Glomerular visceral epithelial cell (primary cell): ENCODE measurements around the gene BSDC1.
A peak's percentile ranks its signal among the peaks of the same experiment; 100 is the strongest.
"Not testable (repeated sequence)": the region's sequence is repeated elsewhere in the genome, so short reads cannot be mapped to it uniquely, and the experiment has no call there.

Experiments
- DNase-seq: peaks from one replicate; pipeline ENCODE4 v3.0.0-alpha.2; 2016; ENCODE audit errors: extremely low spot score

Gene BSDC1

DNA sequence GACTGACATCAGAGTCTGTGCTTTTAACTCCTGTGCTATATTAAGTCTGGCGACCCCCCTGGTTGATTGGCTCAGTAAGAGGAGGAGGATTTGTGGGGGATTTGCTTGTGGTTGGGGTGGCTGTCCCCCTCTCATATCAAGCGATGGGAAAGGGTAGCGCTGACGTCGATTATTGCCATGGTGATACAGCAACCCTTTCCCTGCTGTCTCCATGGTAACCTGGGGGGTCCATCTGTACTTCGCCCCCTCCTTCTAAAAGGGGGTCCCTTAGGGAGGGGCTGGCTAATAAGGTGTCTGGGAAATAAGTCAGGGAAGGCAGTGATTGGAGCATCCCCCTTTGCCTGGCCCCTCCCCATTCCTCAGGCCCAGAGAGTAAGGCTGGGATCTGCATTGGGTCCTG lies 36.6 kb downstream of the BSDC1 start:
- DNase-seq, result no peak

DNA sequence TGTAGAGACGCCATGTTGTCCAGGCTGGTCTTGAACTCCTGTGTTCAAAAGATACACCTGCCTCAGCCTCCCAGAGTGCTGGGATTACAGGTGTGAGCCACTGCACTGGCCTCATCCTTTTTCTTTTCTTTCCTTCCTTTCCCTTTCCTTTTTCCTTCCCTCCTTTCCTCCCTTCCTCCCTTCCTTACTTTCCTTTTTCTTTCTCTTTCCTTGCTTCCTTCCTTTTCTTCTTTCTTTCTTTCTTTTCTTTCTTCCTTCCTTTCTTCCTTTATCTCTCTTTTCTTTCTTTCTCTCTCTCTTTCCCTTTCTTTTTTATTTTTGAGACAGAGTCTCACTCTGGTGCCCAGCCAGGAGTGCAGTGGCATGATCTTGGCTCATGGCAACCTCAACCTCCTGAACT lies 37.8 kb downstream of the BSDC1 start:
- no peak for DNase-seq

DNA sequence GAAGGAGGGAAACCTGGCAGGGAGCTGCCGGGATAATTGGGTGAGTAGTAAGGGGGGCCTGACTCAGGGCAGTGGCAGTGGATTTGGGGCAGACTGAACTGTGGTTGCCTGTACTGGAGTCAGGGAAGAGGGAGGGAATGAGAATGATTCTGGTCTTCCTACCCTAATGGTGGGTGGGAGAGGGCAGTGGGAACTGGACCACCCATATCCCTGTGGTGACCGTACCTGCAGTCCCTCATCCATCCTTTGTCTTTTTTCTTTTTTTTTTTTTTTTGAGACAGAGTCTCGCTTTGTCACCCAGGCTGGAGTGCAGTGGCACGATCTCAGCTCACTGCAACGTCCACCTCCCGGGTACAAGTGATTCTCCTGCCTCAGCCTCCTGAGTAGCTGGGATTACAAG lies 38.5 kb downstream of the BSDC1 start:
- not testable (repeated sequence) for DNase-seq

DNA sequence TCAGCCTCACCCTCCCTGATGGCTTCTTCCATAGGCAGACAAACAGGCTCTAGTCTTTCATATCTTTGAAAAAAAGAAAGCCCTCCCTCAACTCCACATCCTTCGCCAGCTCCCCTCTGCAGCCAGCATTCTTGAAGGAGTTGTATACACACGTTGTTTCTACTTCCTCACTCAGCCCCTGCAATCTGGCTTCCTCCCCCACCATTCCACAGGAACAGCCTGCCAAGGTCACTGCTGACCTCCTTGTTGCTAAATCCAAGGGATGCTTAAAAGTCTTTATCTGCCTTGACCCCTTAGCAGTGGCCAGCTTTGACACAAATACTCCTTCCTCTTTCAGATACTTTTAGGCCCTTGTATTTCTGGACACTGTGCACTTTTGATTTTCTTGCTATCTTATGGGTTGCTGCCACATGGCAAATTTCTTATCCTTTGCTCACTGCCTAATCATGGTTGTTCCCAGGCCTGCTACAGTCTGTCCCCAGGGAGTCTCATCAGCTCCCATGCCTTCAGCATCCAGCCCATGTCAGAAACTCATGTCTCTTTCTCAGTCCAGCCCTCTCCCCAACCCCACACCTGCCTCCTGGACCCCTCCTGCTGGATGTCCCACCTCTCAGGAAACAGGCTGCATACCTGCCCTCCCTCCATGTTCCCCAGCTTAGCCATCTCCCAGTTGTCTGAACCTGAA lies 40.2 kb downstream of the BSDC1 start:
- DNase-seq, result no peak

DNA sequence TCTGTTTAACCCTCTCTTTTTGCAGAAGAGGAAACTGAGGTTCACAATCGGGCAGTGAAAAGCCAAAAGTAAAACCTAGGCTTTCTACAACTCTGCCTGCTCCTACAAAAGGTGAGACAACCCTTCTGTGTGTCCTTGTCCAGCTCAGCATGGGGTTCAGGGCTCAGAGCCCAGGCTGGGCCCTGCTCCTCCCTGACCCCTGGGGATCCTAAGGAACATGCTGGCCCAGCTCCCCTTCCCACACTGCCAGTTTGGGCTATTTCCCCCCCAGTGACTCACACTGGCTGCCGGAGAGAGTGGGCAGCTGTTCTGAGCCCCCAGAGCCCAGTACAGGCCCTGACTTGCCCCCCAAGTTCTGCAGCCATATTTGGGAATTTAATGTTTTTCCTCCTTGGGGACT lies 40.8 kb downstream of the BSDC1 start:
- no peak for DNase-seq

DNA sequence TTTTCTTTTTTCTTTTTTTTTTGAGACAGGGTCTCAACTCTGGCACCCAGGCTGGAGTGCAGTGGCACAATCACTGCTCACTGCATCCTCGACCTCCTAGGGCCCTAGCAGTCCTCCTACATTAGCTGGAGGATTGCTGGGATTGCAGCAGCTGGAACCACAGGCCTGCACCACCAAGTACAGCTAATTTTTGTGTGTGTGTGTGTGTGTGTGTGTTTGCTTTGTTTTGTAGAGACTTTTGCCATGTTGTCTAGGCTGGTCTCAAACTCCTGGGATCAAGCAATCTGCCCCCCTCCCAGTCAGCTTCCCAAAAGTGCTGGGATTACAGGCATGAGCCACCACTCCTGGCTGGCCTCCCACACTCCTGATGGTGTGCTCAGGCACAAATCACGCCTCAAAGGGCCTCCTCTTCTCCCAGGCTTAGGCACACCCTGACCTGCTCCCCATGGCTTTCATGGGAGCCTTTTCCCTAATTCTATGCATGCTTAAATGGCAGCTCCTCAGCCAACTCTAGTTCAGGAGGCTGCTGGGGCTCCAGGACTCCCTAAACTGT lies 41.3 kb downstream of the BSDC1 start:
- no peak for DNase-seq

DNA sequence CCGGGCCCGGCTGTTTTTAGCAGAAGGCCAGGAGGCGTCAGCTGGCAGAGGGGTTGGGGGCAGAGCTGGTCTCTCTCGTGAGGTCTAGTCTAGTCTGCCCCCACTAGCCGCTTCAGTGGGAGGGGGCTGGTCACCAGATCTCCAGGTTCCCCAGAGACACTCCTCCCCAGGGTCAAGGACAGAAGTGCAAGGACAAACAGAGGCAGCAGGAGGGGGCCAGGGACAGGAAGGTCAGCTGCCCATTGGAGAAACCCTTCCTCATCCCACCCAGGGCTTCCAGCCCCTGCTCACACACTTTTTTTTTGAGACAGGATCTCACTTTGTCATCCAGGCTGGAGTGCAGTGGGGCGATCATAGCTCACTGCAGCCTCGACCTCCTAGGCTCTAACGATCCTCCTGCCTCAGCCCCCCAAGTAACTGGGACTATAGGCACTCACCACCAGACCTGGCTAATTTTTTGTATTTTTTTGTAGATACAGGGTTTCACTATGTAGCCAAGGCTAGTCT lies 41.9 kb downstream of the BSDC1 start:
- no peak for DNase-seq

DNA sequence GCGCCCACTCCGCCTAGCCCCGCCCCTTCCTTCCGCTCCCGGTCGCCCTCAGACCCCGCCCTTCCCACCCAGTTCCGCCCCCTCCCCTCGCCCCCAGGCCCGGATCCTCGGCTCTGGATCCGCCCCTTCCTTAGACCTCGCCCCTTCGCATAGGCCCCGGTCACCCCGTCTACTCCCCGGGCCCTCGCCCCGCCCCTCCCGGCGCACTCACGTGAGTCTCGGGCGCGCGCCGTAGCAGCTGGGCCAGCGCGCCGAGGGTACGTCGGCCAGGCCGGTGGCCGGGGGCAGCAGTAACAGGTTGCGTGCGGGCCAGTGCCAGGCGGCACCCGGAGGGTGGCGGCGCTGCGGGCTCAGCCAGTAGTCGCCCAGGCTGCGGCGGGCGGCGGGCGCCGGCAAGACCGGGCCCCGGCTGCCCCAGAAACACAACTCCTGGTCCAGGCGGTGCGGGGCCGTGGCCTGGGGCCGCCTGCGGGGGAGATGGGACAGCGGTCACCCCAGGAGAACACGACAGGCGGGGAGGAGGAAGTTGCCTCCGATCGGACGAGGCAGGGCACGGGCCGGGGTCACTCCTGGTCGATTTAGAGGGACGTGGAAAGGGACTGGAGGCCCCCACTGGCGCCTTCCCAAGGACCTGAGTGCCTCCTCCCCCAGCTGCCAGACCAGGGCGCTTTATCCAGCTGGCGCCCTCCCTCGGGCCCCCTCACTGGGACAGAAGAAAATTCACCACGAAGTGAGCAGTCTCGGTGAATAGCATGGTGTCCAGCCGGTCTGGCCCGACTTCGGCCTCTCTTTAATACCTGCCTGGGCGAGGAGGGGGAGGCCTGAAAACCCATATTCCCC lies 42.6 kb downstream of the BSDC1 start:
- peak; percentile 95 for DNase-seq

DNA sequence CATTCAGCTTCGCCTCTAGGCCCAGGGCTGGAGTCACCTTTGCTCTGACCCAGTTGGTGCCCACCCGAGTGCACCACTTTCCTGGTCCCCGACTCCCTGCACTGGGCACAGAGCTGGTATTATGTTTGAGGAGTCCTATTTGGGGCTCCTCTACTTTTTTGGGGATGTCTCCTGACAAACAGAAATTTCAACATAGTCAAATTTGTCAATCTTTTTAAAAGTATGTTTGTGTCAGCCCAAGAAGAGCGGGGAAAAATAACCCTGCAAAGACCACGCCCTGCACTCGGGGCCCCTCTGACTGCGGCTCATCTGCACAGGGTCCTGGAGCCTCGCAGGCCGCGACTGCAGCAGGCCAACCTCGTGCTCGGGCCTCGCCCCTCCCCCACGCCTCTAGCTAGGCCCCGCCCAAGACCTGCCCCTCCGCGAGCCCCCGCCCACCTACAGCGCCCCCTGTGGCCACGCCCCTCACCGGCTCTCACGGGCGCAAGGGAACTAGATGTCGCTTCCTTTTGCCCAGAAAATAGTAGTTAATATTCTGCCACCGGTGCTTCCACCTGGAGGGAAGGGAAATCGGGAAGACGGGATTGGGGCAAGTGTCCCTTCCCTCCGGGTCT lies 43.3 kb downstream of the BSDC1 start:
- DNase-seq, result no peak

DNA sequence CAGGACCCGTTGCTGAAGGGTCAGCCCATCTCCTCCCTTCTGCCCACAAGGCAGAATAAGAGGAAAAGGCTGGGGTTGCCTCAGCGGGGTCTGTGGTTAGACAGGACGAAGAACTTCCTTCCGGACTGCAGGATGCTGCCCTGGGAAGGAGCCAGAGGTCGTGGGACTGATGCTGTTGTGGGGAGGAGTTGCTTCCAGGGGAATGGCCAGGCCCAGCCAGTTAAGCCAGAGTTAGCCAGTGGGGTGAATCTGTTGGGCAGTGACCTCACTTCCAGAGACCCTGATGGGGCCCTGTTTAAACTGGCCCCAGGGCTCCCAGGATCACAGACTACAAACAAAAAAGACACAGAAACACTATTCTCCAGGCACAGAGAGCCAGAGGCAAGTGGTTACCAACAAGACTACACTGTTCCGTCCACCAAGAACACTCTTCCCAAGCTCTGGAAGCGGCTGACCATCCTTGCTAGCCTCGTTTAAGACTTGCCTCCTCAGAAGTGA lies 45.0 kb downstream of the BSDC1 start:
- peak; percentile 59 for DNase-seq

DNA sequence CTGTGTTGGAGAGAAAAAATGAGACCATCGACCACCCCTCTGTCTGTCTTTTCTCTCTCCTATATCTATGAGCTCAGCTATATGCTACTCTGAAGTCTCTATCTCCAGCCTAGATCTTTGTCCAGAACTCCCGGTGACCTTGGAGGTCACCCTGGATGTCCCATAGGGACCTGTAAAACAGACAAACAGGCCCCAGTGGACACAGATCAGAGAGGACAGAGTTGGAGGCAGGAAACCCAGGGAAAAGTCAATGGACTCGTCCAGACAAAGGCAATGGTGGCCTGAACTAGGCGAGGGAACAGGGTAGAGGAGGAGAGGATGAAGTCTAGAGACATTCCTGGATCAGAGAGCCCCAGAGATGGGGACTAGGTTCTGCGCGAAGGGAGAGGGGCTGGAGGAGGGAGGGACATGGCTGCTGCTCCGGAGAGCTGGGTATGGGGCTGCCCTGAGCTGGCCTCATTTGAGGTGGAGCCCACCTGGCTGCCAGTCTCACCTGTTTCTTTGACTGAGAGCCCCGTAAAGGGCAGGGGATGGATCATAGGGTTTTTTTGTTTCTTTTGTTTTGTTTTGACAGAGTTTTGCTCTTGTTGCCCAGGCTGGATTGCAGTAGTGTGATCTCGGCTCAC lies 47.6 kb downstream of the BSDC1 start:
- no peak for DNase-seq

DNA sequence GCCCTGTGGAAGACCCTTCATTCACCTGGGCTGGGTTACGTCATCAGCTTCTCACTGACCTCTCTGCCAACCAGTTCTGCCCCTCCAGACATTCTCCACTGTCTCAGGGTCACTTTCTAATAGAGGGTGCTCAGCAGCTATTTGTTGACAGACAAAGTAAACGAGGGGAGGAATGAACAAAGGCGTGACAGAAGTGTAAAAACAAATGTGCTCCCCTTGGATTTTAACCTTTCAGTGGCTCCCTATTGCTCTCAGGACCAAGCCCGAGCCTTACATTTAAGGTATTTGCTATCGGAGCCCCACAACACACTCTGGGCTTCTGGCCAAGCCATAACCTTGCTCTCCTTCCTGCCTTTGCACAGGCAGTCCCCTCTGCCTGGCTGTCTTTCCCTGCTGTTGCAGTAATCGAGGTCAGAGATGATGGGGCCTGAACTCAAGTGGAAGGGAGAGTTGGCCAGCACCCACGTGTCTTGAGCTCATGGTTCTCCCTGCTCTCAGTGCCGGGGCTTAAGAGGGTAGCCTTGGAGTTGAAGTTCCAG lies 48.9 kb downstream of the BSDC1 start:
- peak; percentile 42 for DNase-seq

DNA sequence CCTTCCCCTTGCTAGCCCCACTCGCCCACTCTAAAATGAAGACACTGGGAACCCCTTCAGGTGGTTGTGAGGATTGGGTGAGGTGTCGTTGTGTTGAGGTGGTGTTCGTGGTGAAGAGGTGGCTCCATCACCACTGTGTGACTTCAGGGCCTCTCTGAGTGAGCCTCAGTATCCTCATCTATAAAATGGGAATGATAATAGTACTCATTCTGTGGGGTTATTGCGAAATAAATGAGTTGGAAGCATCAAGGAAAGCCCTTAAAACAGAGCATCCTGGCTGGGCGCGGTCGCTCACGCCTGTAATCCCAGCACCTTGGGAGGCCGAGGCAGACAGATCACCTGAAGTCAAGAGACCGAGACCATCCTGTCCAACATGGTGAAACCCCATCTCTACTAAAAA lies 51.5 kb downstream of the BSDC1 start:
- DNase-seq, result no peak

DNA sequence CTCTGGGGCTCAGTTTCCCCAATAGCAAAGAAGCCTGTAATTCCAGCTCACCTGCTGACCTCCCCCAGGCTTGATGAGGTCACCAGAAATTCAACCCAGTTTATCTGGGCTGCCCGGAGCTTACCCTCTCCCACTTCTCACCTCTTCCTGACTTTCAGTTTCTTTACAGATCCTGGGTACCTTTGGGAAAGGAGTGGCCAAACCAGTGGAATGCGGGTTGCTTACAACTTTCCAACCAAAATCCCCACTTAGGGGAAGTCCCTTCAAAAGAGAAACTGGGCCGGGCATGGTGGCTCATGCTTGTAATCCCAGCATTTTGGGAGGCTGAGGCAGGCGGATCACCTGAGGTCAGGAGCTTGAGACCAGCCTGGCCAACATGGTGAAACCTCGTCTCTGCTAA lies 52.3 kb downstream of the BSDC1 start:
- DNase-seq, result no peak

DNA sequence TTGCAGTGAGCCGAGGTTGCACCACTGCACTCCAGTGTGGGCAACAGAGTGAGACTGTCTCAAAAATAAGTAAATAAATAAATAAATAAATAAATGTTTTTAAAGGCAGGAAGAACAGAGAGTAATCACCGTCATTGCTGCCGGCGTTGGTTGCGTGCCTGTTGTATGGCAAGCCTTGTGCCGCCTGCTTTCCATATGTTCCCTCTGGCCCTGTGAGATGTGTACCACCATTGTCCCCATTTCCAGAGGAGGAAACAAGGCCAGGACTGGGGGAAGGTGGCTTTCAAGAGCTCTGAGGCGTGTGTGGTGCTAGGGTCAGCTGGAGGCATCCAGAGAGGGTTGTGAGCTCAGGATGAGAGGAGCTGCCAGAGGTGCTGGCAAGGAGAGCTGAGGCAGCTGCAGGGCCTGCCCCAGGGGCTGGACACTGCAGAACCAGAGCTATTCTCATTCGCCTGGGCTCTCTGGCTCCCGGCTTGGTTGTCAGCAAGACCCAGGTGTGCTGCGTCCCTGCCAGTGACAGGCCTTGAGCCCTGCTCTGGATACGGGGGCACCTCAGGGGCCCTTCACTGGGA lies 53.0 kb downstream of the BSDC1 start:
- DNase-seq, result no peak

DNA sequence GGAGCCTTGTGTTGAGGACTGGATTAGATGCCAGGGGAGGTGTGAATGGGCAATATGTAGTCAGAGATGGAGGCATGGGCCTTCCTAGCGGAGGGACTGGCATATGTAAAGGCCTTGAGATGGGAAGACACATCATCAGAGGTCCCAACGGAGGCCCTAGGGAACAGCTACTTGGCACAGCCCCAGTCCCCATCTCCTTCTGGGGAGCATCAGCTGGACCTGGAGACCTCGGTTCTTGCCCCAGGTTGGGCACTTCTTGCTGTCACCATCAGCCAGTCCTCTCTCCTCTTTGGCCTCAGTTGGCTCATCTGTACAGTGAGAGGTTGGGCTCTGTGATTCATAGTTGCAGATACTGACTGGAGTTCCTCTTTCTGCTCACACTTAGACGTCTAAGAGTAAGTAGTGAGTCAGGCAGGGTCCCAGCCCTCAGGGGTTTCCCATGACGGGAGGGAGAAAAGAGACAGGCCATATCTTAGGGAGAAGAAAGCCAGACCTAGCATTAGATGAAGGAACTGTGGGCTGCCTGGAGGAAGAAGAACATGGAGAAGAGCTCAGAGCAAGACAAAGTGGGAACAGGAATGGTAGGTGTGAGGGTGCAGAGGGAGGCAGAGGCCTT lies 54.8 kb downstream of the BSDC1 start:
- no peak for DNase-seq

DNA sequence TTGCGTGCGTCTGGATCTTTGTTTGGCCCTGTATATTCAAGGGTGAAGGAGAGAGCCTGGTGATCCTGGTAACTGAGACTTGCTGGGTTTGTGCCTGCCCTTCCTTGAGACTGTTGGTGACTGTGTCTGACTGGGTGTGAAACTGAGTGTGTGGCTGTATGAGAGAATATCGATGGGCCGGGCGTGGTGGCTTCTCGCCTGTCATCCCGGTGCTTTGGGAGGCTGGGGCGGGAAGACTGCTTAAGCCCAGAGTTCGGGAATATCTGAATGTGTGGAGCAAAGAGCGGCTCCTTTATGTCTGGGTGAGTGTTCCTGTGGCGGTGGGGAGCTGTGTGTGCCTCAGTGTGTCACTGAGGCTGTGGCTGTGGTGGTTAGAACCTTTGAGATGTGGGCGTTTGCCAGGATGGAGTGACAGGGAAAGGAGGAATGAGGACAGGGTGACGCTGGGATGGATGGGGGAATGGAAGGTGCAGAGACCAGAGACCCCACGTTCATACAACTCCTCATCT lies 55.5 kb downstream of the BSDC1 start:
- no peak for DNase-seq

DNA sequence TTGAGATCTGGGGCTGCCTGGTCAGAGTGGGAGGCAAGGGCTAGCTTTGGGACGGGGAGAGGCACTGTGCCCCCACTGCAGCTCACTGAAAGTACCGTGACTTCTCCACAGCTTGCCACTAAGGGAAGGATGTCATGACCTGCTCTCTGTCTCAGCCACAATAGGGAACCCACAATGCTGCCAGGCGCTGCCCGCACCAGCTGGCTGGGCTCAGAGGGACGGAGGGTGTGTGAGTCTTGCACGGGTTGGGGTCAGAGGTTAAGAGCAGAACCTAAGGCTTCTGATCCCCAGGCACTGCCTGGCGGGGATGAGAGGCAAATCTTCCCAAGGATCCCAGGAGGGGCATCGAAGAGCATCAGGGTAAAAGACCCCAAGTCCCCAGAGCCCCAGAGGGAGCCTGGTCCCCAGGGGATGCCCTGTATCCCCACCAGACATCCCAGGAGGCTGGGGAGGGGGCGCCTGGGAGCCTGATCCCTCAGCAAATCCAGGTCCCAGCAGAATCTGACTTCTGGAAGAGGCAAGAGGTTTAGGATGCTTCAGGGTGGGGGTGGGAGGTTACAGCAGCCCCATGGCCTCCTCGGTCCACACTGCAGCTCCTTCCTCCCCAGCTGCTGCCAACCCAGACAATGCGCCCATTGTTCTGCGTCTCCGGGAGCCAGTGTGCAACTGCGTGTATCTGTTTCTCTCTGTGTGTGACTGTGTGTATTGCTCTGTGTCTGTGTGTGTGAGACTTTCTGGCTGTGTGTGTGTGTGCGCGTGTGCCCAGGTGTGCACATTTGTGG lies 56.2 kb downstream of the BSDC1 start:
- no peak for DNase-seq

DNA sequence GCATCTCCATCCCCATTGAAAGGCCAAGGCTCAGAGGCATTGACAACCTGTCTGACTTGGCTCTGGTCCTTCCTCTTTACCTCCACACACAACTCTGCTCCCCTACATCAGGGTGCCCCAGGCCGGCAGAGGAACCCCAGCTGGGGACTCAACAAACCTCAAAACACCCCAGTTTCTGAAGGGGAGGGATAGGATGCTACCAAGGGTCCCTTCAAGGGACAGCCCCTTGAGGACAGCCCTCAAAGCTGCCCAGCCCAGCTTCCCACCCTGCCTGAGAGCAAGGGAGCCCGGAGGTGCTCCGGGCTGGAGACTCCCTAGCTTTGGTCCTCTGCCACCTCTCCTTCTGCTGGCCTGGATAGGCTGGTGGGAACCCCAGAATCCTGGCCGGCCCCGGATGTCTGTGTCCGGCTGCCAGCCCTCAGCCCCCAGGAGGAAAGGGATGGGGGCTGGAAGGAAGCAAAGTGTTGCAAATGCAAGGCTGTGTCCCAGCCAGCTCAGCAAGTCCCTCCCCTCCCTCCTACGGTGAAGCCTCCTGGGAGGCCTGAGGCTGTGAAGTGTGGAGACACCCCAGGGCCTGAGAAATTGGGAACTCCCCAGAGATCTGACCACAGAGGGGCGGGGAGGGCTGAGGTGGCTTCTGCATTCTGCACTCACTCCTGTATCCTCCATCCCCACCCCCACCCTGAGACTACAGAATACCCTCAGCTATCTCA lies 57.1 kb downstream of the BSDC1 start:
- DNase-seq, result peak; percentile 89
